Medulla oblongata (tissue), 1 donor: ENCODE results near the gene HMOX2.
A peak's percentile ranks its signal among the peaks of the same experiment; 100 is the strongest.

ENCODE experiments used
- DNase-seq: peaks from one replicate; pipeline ENCODE4 v3.0.0-alpha.2; 2015; ENCODE audit errors: extremely low spot score

Gene HMOX2

GRCh38 chr16:4500272-4500671 is 24.1 kb downstream of the HMOX2 start:
- DNase-seq, result peak; percentile 80

DNA sequence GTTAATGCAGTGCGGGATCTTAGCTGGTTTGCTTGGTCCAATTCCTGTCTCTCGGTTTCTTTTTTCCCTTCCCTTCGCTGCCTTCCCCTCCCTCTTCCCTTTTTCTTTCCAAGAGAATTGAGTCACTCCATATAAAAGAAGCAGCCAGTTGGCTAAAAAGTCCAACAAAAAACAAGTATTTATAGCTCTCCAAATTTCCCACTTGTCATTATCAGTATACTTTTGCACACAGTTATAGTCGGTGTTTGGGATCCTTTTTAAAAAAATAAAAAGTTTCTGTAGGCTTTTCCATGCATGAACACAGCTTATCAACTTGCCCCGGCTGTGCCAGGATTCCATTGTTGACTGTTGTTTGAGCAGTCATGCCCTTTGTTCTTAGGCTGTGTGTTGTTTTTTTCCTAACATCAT is 24.9 kb downstream of the HMOX2 start:
- peak; percentile 65 for DNase-seq

GRCh38 chr16:4505356-4506147 is 29.4 kb downstream of the HMOX2 start:
- DNase-seq, result no peak

GRCh38 chr16:4506450-4506849 is 30.3 kb downstream of the HMOX2 start:
- DNase-seq, result peak; percentile 95

- no peak for DNase-seq
Observed at GRCh38 chr16:4507588-4508345, 31.6 kb downstream of the HMOX2 start.

GRCh38 chr16:4508806-4509205 is 32.6 kb downstream of the HMOX2 start:
- no peak for DNase-seq

- DNase-seq, result no peak
Observed at GRCh38 chr16:4509420-4509819, 33.2 kb downstream of the HMOX2 start.

DNA sequence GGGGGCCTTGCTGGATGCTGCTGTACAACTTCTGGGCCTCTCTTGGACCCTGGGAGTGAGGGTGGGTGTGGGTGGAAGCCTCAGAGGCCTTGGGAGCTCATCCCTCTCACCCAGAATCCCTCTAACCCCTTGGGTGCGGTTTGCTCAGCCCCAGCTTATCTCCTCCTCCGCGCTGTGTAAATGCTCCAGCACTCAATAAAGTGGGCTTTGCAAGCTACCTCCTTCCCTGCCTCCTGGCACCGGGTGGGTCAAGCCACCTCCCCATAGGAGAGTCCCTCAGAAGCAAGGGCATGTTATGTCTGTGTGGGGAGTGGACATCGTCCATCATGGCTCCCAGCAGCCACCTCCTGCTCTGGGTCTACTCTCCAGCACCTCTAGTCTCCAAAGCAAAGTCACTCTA is 33.9 kb downstream of the HMOX2 start:
- DNase-seq, result no peak

DNA sequence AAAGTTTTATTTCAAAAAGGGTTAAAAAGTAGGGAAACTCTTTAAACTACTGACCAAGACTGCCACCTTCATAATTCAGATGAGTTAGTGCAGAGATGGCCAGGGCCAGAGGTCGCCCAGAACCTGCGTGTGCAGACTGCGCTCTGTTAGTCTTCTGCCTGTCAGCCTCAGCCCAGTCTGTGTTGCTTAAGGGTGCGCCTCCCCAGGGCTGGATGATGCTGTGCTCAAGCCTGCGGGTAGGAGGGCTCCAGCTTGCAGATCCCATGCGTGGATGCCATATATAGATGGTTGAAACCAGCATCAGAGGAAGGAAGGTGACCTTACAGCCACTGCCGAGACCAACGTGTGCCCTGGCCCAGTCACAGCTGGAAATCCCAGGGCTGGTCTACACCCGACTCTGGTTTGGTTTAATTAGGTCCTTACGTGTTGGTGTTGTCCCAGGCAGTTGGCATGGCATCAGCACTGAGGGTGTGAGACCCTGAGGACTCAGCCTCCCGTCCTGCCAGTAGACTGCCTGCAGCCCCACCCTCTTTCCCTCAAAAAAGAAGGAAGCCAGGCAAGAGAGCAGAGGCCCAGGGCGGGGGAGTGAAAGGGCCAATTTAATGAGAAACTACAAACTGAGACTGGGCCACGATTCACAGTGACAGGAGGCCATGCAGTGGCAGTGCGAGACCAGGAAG is 34.7 kb downstream of the HMOX2 start:
- DNase-seq, result no peak

DNA sequence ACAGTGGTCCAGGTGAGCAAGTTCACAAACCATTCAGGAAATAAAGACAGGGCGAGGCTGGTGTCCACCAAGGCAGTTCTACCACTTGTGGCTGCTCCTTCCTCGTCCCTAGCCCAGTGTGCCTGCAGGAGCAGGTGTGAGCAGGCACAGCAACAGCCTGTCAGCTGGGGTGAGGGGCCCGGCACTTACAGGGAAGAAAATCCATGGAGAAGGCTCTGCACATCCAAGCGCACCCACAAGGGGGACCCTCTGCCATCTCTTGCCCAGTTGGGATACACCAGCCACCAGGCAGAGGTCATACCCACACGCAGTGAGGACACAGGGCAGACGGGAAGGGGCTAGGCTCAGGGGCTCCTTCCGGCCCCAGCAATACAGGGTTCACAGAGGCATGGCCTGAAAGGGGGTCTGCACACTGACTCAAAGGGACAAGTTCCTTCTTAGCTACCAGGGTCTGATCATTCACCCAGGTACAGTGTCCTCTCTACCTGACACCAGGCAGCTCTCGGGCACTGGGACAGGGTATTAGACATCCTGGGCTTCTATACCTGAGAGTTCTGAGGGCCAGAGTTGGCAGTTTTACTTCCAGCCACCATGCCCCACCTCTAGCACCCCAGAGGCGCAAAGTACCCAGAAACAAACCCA is 35.4 kb downstream of the HMOX2 start:
- peak; percentile 49 for DNase-seq

GRCh38 chr16:4512473-4512872 is 36.3 kb downstream of the HMOX2 start:
- DNase-seq, result no peak

GRCh38 chr16:4513086-4513860 is 37.1 kb downstream of the HMOX2 start:
- peak; percentile 29 for DNase-seq

GRCh38 chr16:4513881-4514280 is 37.7 kb downstream of the HMOX2 start:
- no peak for DNase-seq

GRCh38 chr16:4514606-4515005 is 38.4 kb downstream of the HMOX2 start:
- no peak for DNase-seq

- DNase-seq, result peak; percentile 73
Observed at GRCh38 chr16:4515611-4516233, 39.5 kb downstream of the HMOX2 start.

- DNase-seq, result peak; percentile 58
Observed at GRCh38 chr16:4517812-4518680, 41.8 kb downstream of the HMOX2 start.

DNA sequence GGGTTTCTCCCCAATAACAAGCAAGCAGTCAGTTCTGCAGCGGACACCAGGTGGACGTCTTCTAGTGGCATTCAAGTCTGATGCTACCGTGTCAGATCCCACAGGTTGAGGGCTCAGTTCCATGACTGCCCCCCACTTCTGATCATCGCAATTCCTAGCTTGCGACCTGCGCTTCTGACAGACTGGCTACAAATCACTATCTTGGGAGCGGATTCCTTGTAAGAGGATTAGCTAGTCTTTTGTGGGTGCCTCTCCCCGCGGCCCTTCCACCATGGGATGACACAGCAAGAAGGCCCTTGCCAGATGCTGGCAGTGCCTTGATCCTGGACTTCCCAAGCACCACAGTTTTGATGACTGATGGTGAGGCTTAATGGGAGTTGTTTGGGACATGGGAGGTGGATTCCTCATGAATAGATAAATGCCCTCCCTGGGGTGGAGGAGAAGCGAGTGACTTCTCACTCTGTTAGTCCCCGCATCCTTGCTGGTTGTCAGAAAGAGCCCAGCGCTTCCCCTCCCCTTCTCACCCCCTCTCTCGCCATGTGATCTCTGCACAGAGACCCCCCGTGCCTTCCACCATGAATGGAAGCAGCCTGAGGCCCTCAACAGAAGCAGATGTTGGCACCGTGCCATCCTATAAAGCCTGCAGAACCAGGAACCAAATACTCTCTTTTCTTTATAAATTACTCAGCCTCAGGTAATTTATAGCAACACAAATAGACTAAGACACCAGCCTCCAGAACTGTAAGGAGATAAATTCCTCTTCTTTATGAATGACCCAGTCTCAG is 43.3 kb downstream of the HMOX2 start:
- no peak for DNase-seq

GRCh38 chr16:4520913-4521312 is 44.7 kb downstream of the HMOX2 start:
- no peak for DNase-seq

- peak; percentile 92 for DNase-seq
Observed at GRCh38 chr16:4522051-4522581, 45.9 kb downstream of the HMOX2 start.
